PC-3 (cell line): Measurements from ENCODE around the gene KERA. TPM values are rescaled to one million over a fixed set of nuclear protein-coding genes. Genes with fewer than 3 reads are reported as not detected.

Experiments used
- ATAC-seq: fragments of 200-7000 bp; cut with Tn5 transposase; 2 replicates; pipeline ENCODE4 v1.9.1; 2020; ENCODE audit warnings: mild to moderate bottlenecking, moderate library complexity
- BruUV-seq: library from RNA; stranded (reverse); fragments of 400-500 nt; replicated peaks from 2 replicates; lab custom pipeline; 2021; lab: Mats Ljungman, UMichigan
- CTCF ChIA-PET: fragments of 300-600 bp; sonication (Branson Sonifier 250); formaldehyde crosslinking; loops from one replicate; lab custom pipeline; 2022; ENCODE audit warnings: antibody characterized with exemption; lab: Charles Lee
- POLR2A ChIA-PET: fragments of 300-600 bp; sonication (Branson Sonifier 250); formaldehyde crosslinking; loops from one replicate; lab custom pipeline; 2022; ENCODE audit warnings: antibody characterized with exemption; ENCODE audit not compliant: unreplicated experiment; lab: Charles Lee
- DNase-seq: peaks from one replicate; pipeline ENCODE4 v3.0.0-alpha.2; 2015
- H2AFZ ChIP-seq: fragments of 300-600 bp; sonication (generic); 2 replicates; pipeline ENCODE4 v1.6.0; 2016; ENCODE audit warnings: antibody characterized with exemption, low read length
- H3F3A ChIP-seq: fragments of 300-600 bp; sonication (generic); one replicate; pipeline ENCODE4 v1.6.0; 2017; ENCODE audit warnings: antibody characterized with exemption, low read length, control low read depth, mild to moderate bottlenecking; ENCODE audit not compliant: unreplicated experiment
- H3K27ac ChIP-seq: fragments of 300-600 bp; sonication (generic); 2 replicates; pipeline ENCODE4 v1.5.1; 2016; ENCODE audit warnings: mild to moderate bottlenecking, low read length
- H3K27me3 ChIP-seq: fragments of 300-600 bp; sonication (generic); 2 replicates; pipeline ENCODE4 v1.6.1; 2016; ENCODE audit warnings: low read length, mixed read lengths
- H3K36me3 ChIP-seq: fragments of 300-600 bp; sonication (generic); 2 replicates; pipeline ENCODE4 v1.6.1; 2016; ENCODE audit warnings: low read depth, mixed run types, low read length, mixed read lengths
- H3K4me1 ChIP-seq: fragments of 300-600 bp; sonication (generic); 2 replicates; pipeline ENCODE4 v1.5.1; 2016; ENCODE audit warnings: low read length; ENCODE audit not compliant: insufficient read depth
- H3K4me2 ChIP-seq: fragments of 300-600 bp; sonication (generic); 2 replicates; pipeline ENCODE4 v1.6.0; 2016; ENCODE audit warnings: low read length
- H3K4me3 ChIP-seq: fragments of 300-600 bp; sonication (generic); 2 replicates; pipeline ENCODE4 v1.5.1; 2016; ENCODE audit warnings: mild to moderate bottlenecking, low read length, mixed read lengths
- H3K79me2 ChIP-seq: fragments of 300-600 bp; sonication (generic); 2 replicates; pipeline ENCODE4 v1.6.1; 2017; ENCODE audit warnings: low read length, mixed read lengths
- H3K9ac ChIP-seq: fragments of 300-600 bp; sonication (generic); 2 replicates; pipeline ENCODE4 v1.6.0; 2016; ENCODE audit warnings: mild to moderate bottlenecking, low read length
- H3K9me2 ChIP-seq: fragments of 300-600 bp; sonication (generic); replicated peaks from 2 replicates; pipeline ENCODE4 v1.6.1; 2016; ENCODE audit warnings: mixed run types, low read length, mixed read lengths
- H3K9me3 ChIP-seq: fragments of 300-600 bp; sonication (generic); 2 replicates; pipeline ENCODE4 v1.6.1; 2016; ENCODE audit warnings: low read length, mixed read lengths
- H4K20me1 ChIP-seq: fragments of 300-600 bp; sonication (generic); 2 replicates; pipeline ENCODE4 v1.6.1; 2016; ENCODE audit warnings: low read length, mixed read lengths
- CTCF ChIP-seq: fragments of 300-600 bp; sonication (generic); conservative IDR thresholded peaks from 2 replicates; pipeline ENCODE4 v1.5.1; 2017; ENCODE audit warnings: antibody characterized with exemption, low read depth, mild to moderate bottlenecking, low read length
- EZH2 ChIP-seq: fragments of 300-600 bp; sonication (generic); IDR thresholded peaks from one replicate; pipeline ENCODE4 v1.6.1; 2017; ENCODE audit warnings: antibody characterized with exemption, mild to moderate bottlenecking, low read length; ENCODE audit not compliant: unreplicated experiment
- EZH2phosphoT487 ChIP-seq: fragments of 300-600 bp; sonication (generic); IDR thresholded peaks from 2 replicates; pipeline ENCODE4 v1.6.1; 2018; ENCODE audit warnings: mild to moderate bottlenecking, antibody characterized with exemption, low read length, borderline replicate concordance
- intact Hi-C: fragments of 100-400 bp; cut with micrococcal nuclease; formaldehyde crosslinking; loops from 2 replicates; pipeline ENCODE4 v1.9.0; 2023
- total RNA-seq: library from RNA; depleted of rRNA; stranded (reverse); fragments of >200 nt; gene quantifications from 2 replicates; pipeline ENCODE4 v1.2.3, GENCODE V29; 2014

KERA gene
- total RNA-seq, 1 experiment from 2014 or later, result not detected

GRCh38 chr12:91094957-91095356 is 37.1 kb upstream of the KERA start:
- intact Hi-C loops, result no loop called here
- Histone ChIP-seq H3K4me1 (peaks cover 31% of the 10 kb centered on the region), H3K4me2 (no peak overlapping the region), H3K79me2 (no peaks in the 10 kb centered on the region), H3K36me3 (no peaks in the 10 kb centered on the region), H2AFZ (no peak overlapping the region), H3K27ac (no peak overlapping the region), H3F3A (no peaks in the 10 kb centered on the region), H3K27me3 (no peaks in the 10 kb centered on the region), H4K20me1 (no peaks in the 10 kb centered on the region), H3K9ac (no peak overlapping the region), H3K9me3 (0 out of 2 replicates have a peak, but pooled peaks cover under 1% of the 10 kb centered on the region), H3K9me2 (no peaks in the 10 kb centered on the region), H3K4me3 (no peak overlapping the region)
- POLR2A ChIA-PET, result no interaction called here
- CTCF ChIA-PET, result interaction anchor here (0.6 kb wide), 1 partner anchor 1831 kb away, joined by 3 read pairs; no protein-coding TSS in a partner anchor
- TF ChIP-seq CTCF (no peak), EZH2phosphoT487 (no peak), EZH2 (no peak)
- ATAC-seq, result no peak
- BruUV-seq, result no TSS peak
- DNase-seq, result no peak

- intact Hi-C loops, result no loop called here
- no peaks in the 10 kb centered on the region for H3K79me2 ChIP-seq
- 0 out of 2 replicates have a peak, but pooled peaks cover 7% of the 10 kb centered on the region for H3K9me3 ChIP-seq
- H3F3A ChIP-seq, result no peaks in the 10 kb centered on the region
- ATAC-seq, result no peak; the same call in 1 of the 2 replicates
- H2AFZ ChIP-seq, result peak overlapping the region; percentile 28; the same call in 1 of the 2 replicates
- ChIA-PET CTCF (no interaction called here), POLR2A (no interaction called here)
- no peaks in the 10 kb centered on the region for H3K27me3 ChIP-seq
- peaks cover 25% of the 10 kb centered on the region for H3K4me1 ChIP-seq
- H3K4me3 ChIP-seq, result peak overlapping the region; percentile 18
- H3K36me3 ChIP-seq, result no peaks in the 10 kb centered on the region
- DNase-seq, result peak; percentile 17
- TF ChIP-seq EZH2phosphoT487, result no peak
- TF ChIP-seq EZH2, result no peak
- no peak for TF ChIP-seq CTCF
- H4K20me1 ChIP-seq, result no peaks in the 10 kb centered on the region
- peak overlapping the region; percentile 44 for H3K4me2 ChIP-seq
- no peak overlapping the region for H3K9ac ChIP-seq
- no peaks in the 10 kb centered on the region for H3K9me2 ChIP-seq
- no peak overlapping the region for H3K27ac ChIP-seq
- BruUV-seq, result no TSS peak
These were observed 36.3 kb upstream of the KERA start for GRCh38 chr12:91094032-91094662.

- ChIA-PET POLR2A (no interaction called here), CTCF (no interaction called here)
- no peak overlapping the region for H3K9ac ChIP-seq
- TF ChIP-seq CTCF, result no peak
- TF ChIP-seq EZH2phosphoT487, result no peak
- no peak overlapping the region for H3K4me3 ChIP-seq
- peak overlapping the region; percentile 44 for H3K4me2 ChIP-seq
- no peak for DNase-seq
- no peaks in the 10 kb centered on the region for H3F3A ChIP-seq
- H4K20me1 ChIP-seq, result no peaks in the 10 kb centered on the region
- no peak overlapping the region for H3K27ac ChIP-seq
- H3K36me3 ChIP-seq, result no peaks in the 10 kb centered on the region
- peak overlapping the region; percentile 28; the same call in 1 of the 2 replicates for H2AFZ ChIP-seq
- ATAC-seq, result no peak
- no peaks in the 10 kb centered on the region for H3K9me2 ChIP-seq
- intact Hi-C loops, result no loop called here
- H3K4me1 ChIP-seq, result peaks cover 17% of the 10 kb centered on the region
- no TSS peak for BruUV-seq
- no peaks in the 10 kb centered on the region for H3K27me3 ChIP-seq
- H3K9me3 ChIP-seq, result 0 out of 2 replicates have a peak, but pooled peaks cover 7% of the 10 kb centered on the region
- H3K79me2 ChIP-seq, result no peaks in the 10 kb centered on the region
These were observed 35.5 kb upstream of the KERA start for GRCh38 chr12:91093341-91093740.
